GM12874 (cell line): ENCODE data around the gene C17orf50.

Experiments
- CTCF ChIP-seq: IDR thresholded peaks from 2 replicates; pipeline ENCODE4 v1.5.1; 2011; ENCODE audit warnings: low read depth, mild to moderate bottlenecking, control low read depth, low read length, moderate library complexity; ENCODE audit not compliant: insufficient read depth

Gene C17orf50

DNA sequence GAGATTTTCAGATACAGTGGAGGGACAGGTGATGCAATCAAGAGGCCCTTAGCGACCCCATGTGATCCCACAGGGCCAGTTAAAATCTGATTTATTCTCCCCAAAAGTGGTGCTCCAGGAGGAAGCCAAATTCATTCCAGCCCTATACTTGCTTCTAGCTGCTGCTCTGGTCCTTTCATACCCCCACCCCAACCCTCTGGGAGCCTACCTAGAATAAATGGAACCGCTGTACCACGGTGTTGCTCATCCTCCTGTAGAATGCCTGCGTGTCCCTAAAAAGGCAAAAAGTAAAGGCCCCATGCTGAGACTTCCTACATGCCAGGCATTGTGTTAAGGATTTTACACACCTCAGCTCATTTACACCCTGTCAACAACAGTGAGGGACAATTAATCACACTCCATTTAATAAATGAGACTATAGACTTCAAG, 31.3 kb upstream of the C17orf50 start:
- TF ChIP-seq CTCF, result no peak

DNA sequence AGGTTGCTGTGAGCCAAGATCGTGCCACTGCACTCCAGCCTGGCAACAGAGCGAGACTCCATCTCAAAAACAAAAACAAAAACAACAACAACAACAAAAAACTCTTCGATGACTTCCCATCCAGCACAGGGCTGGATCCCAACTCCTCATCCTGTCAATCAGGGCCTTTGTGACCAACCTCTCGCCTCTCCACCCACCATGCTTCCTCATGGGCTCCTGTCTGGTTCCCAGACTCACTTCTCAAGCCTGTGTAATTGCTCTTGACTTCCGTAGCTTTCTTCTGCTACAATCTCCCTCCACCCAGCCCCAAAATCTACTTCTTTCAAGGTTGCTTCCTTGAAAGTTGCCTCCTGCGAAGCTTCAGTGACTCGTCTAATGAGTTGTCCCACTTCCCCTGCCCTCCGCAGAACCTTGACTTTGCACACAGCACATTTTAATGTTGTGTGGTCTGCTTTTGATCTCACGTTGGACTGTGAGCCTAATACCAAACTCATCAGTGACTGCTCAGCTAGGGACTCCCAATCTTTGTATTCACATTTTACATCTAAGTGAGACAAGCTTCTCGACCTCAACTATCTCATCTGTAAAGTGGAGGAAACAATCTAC, 30.2 kb upstream of the C17orf50 start:
- no peak for TF ChIP-seq CTCF

DNA sequence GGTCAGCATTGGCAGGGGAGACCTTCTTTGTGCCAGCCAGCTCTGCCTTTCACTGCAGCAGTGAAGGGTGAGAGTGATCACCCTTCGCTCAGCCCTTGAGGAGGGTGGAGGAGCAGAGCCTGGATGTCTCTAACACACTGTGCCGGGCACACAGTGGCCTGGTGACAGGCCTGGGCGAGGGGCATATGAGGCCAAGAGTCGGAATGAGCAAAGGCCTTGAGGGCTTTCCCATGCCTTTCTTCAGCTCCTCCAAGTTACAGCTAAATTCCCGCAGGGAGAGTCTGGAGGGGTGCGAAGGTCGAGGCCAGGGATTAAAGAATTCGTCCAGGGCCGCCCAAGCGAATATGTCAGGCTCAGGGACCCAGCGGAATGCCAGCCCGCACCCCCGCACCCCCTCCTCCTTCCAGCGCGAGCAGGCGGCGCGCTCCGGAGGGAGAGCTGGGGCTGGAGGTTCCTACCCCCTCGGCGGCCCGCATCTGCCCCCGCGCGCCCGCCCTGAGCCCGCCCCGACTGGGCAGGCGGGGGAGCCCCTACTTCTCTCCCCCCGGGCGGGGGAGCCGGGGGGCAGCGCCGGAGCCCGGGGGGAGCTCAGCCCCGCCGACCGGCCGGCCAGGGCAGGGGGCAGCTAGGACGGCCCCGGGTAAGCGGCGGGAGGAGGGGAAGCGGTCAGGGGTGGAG, 29.3 kb upstream of the C17orf50 start, which contains the start of gene RASL10B:
Gene RASL10B (plus strand): TSS at position 401 of the 678 bp plus-strand sequence. CDS start 3,546 bp downstream, outside the sequence.
- no peak for TF ChIP-seq CTCF

DNA sequence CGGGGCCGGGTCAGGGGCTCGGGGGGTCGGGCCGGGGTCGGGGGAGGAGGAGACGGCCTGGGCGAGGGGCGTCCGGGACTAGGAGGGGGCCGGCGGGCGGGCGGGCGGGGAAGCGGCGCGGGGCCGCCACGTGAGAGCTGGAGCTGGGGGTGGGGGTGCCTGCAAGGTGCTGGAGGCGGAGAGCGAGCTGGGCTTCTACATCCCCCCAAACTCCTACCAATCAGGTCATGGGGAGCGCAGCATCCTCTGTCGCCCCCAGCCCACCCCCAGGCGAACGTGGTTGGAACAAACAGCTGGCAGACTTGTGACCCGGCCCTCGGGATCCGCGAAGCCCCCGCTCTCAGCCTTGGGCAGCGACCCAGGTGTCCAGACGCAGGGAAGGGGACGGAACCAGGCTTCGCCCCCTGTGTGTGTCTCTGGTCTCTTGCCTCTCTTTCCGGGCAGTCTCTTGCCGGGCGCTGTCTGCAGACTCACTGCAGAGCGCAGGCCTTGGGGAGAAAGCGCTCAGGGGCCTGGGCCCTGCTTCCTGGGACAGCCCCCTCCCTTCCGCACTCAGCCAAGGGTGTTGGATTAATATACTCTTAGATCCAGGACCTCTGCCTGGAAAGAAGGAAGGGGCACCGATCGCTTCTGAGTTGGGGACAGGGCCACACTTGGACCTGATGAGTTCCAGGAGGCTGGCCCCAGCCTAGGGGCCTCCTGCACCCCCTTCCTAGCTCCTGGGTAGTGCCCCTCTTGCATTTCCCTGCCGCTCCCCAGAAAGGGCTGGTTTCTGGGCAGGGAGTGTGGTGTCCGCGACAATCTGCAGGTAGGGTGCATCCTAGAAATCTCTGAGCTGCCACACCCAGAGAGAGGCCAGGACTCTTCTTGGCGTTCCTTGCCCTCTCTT, 28.5 kb upstream of the C17orf50 start:
- no peak for TF ChIP-seq CTCF

GRCh38 chr17:35732806-35733136, 27.9 kb upstream of the C17orf50 start:
- TF ChIP-seq CTCF, result no peak

DNA sequence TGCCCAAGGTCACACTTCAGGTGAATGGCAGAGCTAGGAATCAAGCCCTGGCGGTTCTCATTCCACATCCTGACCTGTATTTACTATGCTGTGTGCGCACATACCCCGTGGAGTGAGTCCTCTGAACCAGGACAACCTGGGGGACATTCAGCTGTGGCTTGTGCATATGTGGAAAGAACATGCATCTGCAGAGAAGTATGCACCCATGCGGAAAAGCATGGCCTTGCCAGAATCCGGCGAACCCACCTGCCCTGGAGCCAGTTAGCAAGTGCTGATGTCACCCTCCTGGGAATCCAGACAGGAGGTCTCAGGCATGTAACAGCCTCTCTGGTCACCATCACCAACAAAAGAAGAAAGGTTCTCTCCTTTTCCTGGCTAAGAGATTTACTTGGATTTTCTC, 27.3 kb upstream of the C17orf50 start:
- TF ChIP-seq CTCF, result no peak

DNA sequence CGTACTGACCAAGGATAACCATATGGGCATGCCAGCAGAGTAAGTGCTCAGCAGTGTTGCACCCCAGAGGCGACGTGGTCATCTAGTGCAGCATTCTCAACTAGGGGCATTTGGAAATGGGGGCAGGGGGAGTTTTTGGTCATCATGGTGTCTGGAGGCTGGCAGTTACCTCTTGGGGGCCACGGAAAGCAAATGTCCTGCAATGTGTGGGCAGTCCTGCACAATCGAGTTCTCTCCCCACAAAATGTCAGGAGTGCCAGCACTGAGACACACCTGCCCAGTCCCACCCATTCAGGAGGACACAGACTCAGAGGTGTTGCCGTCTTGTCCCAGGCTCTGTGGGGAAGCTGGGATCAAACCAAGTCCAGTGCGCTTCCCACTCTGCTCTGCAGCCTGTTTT, 26.3 kb upstream of the C17orf50 start:
- no peak for TF ChIP-seq CTCF
